Smooth muscle cell (in vitro differentiated cells): Measurements from ENCODE around the gene DTWD2. TPM values are rescaled to one million over a fixed set of nuclear protein-coding genes. Genes with fewer than 3 reads are reported as not detected.

Experiments
- DNase-seq: peaks from one replicate; lab custom pipeline; 2025; ENCODE audit not compliant: unreplicated experiment; lab: John Stamatoyannopoulos, UW
- H2AFZ ChIP-seq: fragments of 200-600 bp; sonication (generic); 2 replicates; pipeline ENCODE4 v1.6.0; 2016; ENCODE audit warnings: antibody characterized with exemption, low read depth, mild to moderate bottlenecking
- H3F3A ChIP-seq: fragments of 200-600 bp; sonication (generic); 2 replicates; pipeline ENCODE4 v1.6.0; 2017; ENCODE audit warnings: antibody characterized with exemption, low read depth
- H3K27ac ChIP-seq: fragments of 200-600 bp; sonication (generic); 2 replicates; pipeline ENCODE4 v1.5.1; 2016; ENCODE audit warnings: low read depth, mild to moderate bottlenecking
- H3K27me3 ChIP-seq: fragments of 200-600 bp; sonication (generic); 2 replicates; pipeline ENCODE4 v1.6.1; 2016; ENCODE audit warnings: low read depth, mild to moderate bottlenecking
- H3K36me3 ChIP-seq: fragments of 200-600 bp; sonication (generic); 2 replicates; pipeline ENCODE4 v1.5.1; 2016; ENCODE audit warnings: low read depth
- H3K4me1 ChIP-seq: fragments of 200-600 bp; sonication (generic); 2 replicates; pipeline ENCODE4 v1.5.1; 2016; ENCODE audit warnings: low read depth
- H3K4me2 ChIP-seq: fragments of 200-600 bp; sonication (generic); 2 replicates; pipeline ENCODE4 v1.6.0; 2016; ENCODE audit warnings: mild to moderate bottlenecking
- H3K4me3 ChIP-seq: fragments of 200-600 bp; sonication (generic); 2 replicates; pipeline ENCODE4 v1.5.1; 2016; ENCODE audit warnings: mild to moderate bottlenecking
- H3K79me2 ChIP-seq: fragments of 200-600 bp; sonication (generic); 2 replicates; pipeline ENCODE4 v1.6.0; 2016; ENCODE audit warnings: low read depth, mild to moderate bottlenecking
- H3K9ac ChIP-seq: fragments of 200-600 bp; sonication (generic); 2 replicates; pipeline ENCODE4 v1.6.0; 2016; ENCODE audit warnings: low read depth
- H3K9me3 ChIP-seq: fragments of 200-600 bp; sonication (generic); replicated peaks from 2 replicates; pipeline ENCODE4 v1.5.1; 2016; ENCODE audit warnings: low read depth
- H4K20me1 ChIP-seq: fragments of 200-600 bp; sonication (generic); 2 replicates; pipeline ENCODE4 v1.6.0; 2016; ENCODE audit warnings: low read depth
- WGBS: methylation state at CpG from one replicate; pipeline ENCODE4 v1.1.7; 2016; ENCODE audit warnings: low lambda C conversion rate; 5-methylcytosine and 5-hydroxymethylcytosine counted together
- microRNA-seq: library from miRNA; unstranded; fragments of <30 nt; microRNA quantifications from one replicate; pipeline ENCODE4, GENCODE V29; 2016; ENCODE audit warnings: borderline number of aligned reads
- polyA plus RNA-seq: library from polyadenylated mRNA; unstranded; fragments of >200 nt; fragmentation: Nextera tagmentation; extraction: Ambion mirVana; gene quantifications from 2 replicates; pipeline ENCODE4 v1.2.1, GENCODE V29; 2016
- small RNA-seq: library from RNA; depleted of rRNA; stranded (forward); fragments of <200 nt; gene quantifications from one replicate; pipeline ENCODE3, GENCODE V24; 2014
- total RNA-seq: library from RNA; depleted of rRNA; stranded (reverse); fragments of >200 nt; gene quantifications from 2 replicates; pipeline ENCODE4 v1.2.3, GENCODE V29; 2014
- TF ChIP-seq, protein P1 (sequence below): fragments of 200-600 bp; sonication (generic); IDR thresholded peaks from 2 replicates; pipeline ENCODE4 v1.5.1; 2017; ENCODE audit warnings: borderline replicate concordance, mild to moderate bottlenecking, antibody characterized with exemption; ENCODE audit not compliant: insufficient read depth, poor library complexity, severe bottlenecking

The DTWD2 gene
- total and polyA plus RNA-seq, 2 experiments from 2014 or later: 0.58 to 1.7 TPM

DNA sequence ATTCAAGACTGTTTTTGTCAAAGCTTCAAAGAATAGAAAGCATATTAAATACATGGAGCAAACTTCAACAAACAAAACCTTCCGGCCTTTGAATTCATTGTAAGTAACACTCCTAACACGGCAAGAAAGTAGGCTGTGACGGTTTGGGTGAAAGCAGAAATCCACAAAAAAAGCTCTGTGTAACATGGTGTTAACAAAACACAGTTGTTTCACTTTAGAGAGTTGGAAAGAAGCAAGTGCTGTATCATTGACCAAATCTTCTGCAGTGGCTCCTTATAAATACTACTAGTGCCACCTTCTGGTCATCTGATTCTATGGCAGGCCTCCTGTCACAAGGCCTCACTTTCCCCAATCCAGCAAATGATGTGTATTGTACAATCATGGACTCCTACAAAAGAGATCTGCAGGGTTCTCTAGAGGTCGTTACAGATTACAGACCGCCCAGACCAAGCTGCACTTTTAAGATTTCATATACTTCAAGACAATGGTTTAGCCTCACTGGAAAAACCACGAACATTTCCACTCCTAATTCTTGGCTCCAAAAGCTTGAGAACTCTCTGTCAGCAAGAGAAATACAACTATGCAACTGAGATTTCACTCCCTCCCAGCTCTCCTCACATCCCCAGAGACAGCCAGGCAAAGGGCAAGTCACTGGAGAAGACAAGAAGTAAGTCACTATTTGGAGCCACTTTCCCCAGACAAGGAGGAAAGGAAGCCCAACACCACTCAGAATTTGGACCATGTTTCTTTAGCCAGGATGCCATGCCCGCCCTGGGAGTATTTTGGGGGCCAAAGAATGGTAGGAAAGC is 196.2 kb downstream of the DTWD2 start:
- Histone ChIP-seq H3K4me2 (peak overlapping the region; percentile 73), H3K27me3 (no peaks in the 10 kb centered on the region), H3K9me3 (no peaks in the 10 kb centered on the region), H3K36me3 (no peaks in the 10 kb centered on the region), H3K27ac (no peak overlapping the region), H3K9ac (peak overlapping the region; percentile 14), H2AFZ (peak overlapping the region; percentile 90), H3K4me3 (peak overlapping the region; percentile 22), H4K20me1 (no peaks in the 10 kb centered on the region), H3F3A (no peaks in the 10 kb centered on the region), H3K4me1 (peaks cover 6% of the 10 kb centered on the region), H3K79me2 (no peaks in the 10 kb centered on the region)
- TF ChIP-seq, protein P1, sequence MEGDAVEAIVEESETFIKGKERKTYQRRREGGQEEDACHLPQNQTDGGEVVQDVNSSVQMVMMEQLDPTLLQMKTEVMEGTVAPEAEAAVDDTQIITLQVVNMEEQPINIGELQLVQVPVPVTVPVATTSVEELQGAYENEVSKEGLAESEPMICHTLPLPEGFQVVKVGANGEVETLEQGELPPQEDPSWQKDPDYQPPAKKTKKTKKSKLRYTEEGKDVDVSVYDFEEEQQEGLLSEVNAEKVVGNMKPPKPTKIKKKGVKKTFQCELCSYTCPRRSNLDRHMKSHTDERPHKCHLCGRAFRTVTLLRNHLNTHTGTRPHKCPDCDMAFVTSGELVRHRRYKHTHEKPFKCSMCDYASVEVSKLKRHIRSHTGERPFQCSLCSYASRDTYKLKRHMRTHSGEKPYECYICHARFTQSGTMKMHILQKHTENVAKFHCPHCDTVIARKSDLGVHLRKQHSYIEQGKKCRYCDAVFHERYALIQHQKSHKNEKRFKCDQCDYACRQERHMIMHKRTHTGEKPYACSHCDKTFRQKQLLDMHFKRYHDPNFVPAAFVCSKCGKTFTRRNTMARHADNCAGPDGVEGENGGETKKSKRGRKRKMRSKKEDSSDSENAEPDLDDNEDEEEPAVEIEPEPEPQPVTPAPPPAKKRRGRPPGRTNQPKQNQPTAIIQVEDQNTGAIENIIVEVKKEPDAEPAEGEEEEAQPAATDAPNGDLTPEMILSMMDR: peak; percentile 82
- no peak for DNase-seq
- 45% methylated on average over 7 of the region's 7 CpGs for WGBS

DNA sequence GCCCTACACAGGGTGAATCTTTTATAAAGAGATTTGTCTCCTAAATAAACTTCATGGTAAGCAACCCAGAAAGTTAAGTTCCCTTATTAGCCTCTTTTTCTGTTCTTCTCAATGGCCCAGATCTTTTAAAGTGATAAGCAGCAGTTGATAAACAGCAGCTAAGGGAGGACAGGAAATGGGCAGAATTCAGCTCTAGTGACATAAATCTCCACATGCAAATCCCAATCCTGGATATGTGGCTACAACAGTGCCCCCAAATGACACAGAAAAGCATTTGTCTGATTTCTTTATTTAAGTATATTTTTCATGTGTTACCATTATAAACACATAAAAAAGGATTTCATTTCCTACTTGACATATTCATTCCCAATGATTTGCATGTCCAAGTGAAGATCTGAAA is 199.0 kb downstream of the DTWD2 start:
- Histone ChIP-seq H3K9me3 (no peaks in the 10 kb centered on the region), H3K4me3 (no peak overlapping the region), H2AFZ (no peak overlapping the region), H3K9ac (no peak overlapping the region), H3K4me1 (peaks cover 6% of the 10 kb centered on the region), H4K20me1 (no peaks in the 10 kb centered on the region), H3F3A (no peaks in the 10 kb centered on the region), H3K36me3 (no peaks in the 10 kb centered on the region), H3K79me2 (no peaks in the 10 kb centered on the region), H3K27ac (no peak overlapping the region), H3K27me3 (no peaks in the 10 kb centered on the region), H3K4me2 (no peak overlapping the region)
- TF ChIP-seq, protein P1: no peak
- DNase-seq: no peak

DNA sequence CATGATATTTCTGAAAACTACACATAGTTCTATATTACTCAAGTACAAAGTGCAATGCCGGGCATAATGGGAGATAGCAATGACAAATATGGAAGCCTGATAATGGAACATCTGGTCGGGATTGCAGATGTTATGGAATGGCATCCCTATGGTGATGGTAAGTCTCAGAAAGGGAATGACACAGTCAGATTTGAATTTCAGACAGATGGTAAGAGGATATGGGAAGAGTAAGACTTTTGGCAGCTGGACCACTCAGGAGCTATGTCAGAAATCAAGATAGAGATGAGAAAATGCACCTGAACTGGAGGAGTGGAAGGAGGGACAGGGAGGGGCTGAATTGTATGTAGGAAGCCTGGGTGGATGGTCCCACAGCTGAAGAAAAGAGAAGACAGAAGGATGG is 200.0 kb downstream of the DTWD2 start:
- H2AFZ ChIP-seq: no peak overlapping the region
- no peak overlapping the region for H3K4me3 ChIP-seq
- DNase-seq: no peak
- H3K36me3 ChIP-seq: no peaks in the 10 kb centered on the region
- H3K4me2 ChIP-seq: no peak overlapping the region
- H3K27me3 ChIP-seq: no peaks in the 10 kb centered on the region
- WGBS: 93% methylated on average over 2 of the region's 2 CpGs
- H3K9me3 ChIP-seq: no peaks in the 10 kb centered on the region
- H3K79me2 ChIP-seq: no peaks in the 10 kb centered on the region
- H3K27ac ChIP-seq: no peak overlapping the region
- H3K4me1 ChIP-seq: peaks cover 6% of the 10 kb centered on the region
- H3F3A ChIP-seq: no peaks in the 10 kb centered on the region
- no peak overlapping the region for H3K9ac ChIP-seq
- no peaks in the 10 kb centered on the region for H4K20me1 ChIP-seq
- TF ChIP-seq, protein P1: no peak

Small RNA genes within 50 kb of the gene (microRNA-seq; reads per million reads assigned to microRNA genes)
- gene MIR1244-2: not detected

Small RNA genes within 50 kb of the gene (small RNA-seq; reads per million reads assigned to genes)
- not detected for gene RNU6-373P

Other genes with a start within 250 kb of the DTWD2 start
- gene DMXL1, start 82.5 kb upstream of the DTWD2 start, total RNA-seq: 59.3 and 76.0 TPM in 2 replicates
- 9.6 TPM in 2 replicates for gene DMXL1, start 82.5 kb upstream of the DTWD2 start, polyA plus RNA-seq